ENCODE measurements around the gene SPDYE16.
A peak's percentile ranks its signal among the peaks of the same experiment; 100 is the strongest.
"Not testable (repeated sequence)": the region's sequence is repeated elsewhere in the genome, so short reads cannot be mapped to it uniquely, and the experiment has no call there.

SPDYE16 gene

GRCh38 chr7:76549025-76549854, 6.1 kb upstream of the SPDYE16 start:
- DNase-seq: peak; percentile 67

GRCh38 chr7:76531643-76532042, 11.5 kb downstream of the SPDYE16 start:
- not testable (repeated sequence) for DNase-seq

GRCh38 chr7:76526183-76526582, 16.9 kb downstream of the SPDYE16 start:
- DNase-seq: not testable (repeated sequence)

- not testable (repeated sequence) for DNase-seq
Observed at GRCh38 chr7:76516932-76517331, 26.2 kb downstream of the SPDYE16 start.

- no peak for DNase-seq
Observed at GRCh38 chr7:76515999-76516443, 27.1 kb downstream of the SPDYE16 start.

- DNase-seq: no peak
Observed at GRCh38 chr7:76514926-76515771, 27.9 kb downstream of the SPDYE16 start.

GRCh38 chr7:76513817-76514799, 29.0 kb downstream of the SPDYE16 start:
- DNase-seq: no peak

- DNase-seq: no peak
Observed at GRCh38 chr7:76512941-76513816, 29.9 kb downstream of the SPDYE16 start.

- DNase-seq: not testable (repeated sequence)
Observed at GRCh38 chr7:76511911-76512885, 30.9 kb downstream of the SPDYE16 start.

- not testable (repeated sequence) for DNase-seq
Observed at GRCh38 chr7:76511200-76511910, 31.7 kb downstream of the SPDYE16 start.

GRCh38 chr7:76509931-76510877, 32.9 kb downstream of the SPDYE16 start, which contains the start of gene UPK3B:
UPK3B (plus strand) TSS chr7:76510552; CDS start chr7:76510653, 101 bp downstream.
- no peak for DNase-seq

GRCh38 chr7:76507723-76508406, 35.2 kb downstream of the SPDYE16 start:
- no peak for DNase-seq

- not testable (repeated sequence) for DNase-seq
Observed at GRCh38 chr7:76506643-76507042, 36.5 kb downstream of the SPDYE16 start.

- DNase-seq: no peak
Observed at GRCh38 chr7:76506081-76506440, 37.0 kb downstream of the SPDYE16 start.

- DNase-seq: no peak
Observed at GRCh38 chr7:76505168-76506080, 37.7 kb downstream of the SPDYE16 start.

All from KG1 (cell line).